ENCODE data around the gene VWA8.
"Not testable (repeated sequence)": the region's sequence is repeated elsewhere in the genome, so short reads cannot be mapped to it uniquely, and the experiment has no call there.

The VWA8 gene

DNA sequence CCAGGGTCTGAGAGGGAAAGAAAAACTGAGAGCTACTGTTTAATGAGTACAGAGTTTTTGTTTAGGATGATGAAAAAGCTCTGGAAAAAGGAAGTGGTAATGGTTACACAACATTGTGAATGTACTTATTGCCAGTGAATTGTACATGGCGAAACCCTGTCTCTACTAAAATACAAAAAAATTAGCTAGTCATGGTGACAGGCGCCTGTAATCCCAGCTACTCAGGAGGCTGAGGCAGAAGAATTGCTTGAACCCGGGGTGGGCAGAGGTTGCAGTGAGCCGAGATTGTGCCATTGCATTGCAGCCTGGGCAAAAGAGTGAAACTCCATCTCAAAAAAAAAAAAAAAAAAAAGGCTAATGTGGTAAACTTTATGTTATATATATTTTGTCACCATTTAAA, 96.3 kb downstream of the VWA8 start:
- H3K4me1 ChIP-seq (ENCODE audit: control insufficient read depth, insufficient read depth, low read length) = no peaks in the 10 kb centered on the region
- H3K4me3 ChIP-seq (ENCODE audit: low read length) = no peak overlapping the region
- no peak overlapping the region for H3K9ac ChIP-seq (ENCODE audit: low read length)
- H3K27ac ChIP-seq (ENCODE audit: low read depth, low read length) = no peak overlapping the region
- H3K27me3 ChIP-seq (ENCODE audit: control insufficient read depth, insufficient read depth, low read length) = no peaks in the 10 kb centered on the region
- H3K36me3 ChIP-seq (ENCODE audit: control insufficient read depth, insufficient read depth, low read length) = no peaks in the 10 kb centered on the region

DNA sequence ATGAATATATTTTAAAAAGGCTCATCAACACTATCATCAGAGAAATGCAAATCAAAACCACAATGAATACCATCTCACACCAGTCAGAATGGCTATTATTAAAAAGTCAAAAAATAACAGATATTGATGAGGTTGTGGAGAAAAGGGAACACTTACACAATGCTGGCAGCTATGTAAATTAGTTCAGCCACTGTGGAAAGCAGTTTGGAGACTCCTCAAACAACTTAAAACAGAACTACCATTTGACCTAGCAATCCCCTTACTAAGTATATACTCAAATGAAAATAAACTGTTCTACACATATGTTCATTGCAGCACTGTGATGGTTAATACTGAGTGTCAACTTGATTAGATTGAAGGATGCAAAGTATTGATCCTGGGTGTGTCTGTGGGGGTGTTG, 98.2 kb downstream of the VWA8 start:
- H3K9ac ChIP-seq (ENCODE audit: low read length); H3K27ac ChIP-seq (ENCODE audit: low read depth, low read length); H3K4me1 ChIP-seq (ENCODE audit: control insufficient read depth, insufficient read depth, low read length); H3K27me3 ChIP-seq (ENCODE audit: control insufficient read depth, insufficient read depth, low read length); H3K4me3 ChIP-seq (ENCODE audit: low read length); H3K36me3 ChIP-seq (ENCODE audit: control insufficient read depth, insufficient read depth, low read length): not testable (repeated sequence)

DNA sequence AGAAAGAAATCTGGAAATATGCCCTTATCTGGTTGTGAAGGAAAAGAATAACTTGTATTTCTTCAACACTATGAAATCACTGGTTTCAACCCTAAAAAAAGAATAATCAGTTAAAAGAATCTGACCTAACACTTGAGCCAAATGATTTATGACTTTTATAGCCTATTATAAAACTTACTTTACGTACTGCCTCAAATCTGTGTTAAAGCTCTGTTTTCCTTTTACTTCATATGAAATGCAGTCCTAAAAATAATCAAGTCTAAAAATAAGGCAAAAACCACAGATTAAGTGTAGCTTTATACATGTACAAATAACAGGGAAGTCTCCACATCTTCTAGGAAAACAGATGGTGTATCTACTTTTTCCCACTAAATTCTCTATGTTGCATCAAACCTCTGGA, 101.3 kb downstream of the VWA8 start:
- no peak overlapping the region for H3K27ac ChIP-seq (ENCODE audit: low read depth, low read length)

DNA sequence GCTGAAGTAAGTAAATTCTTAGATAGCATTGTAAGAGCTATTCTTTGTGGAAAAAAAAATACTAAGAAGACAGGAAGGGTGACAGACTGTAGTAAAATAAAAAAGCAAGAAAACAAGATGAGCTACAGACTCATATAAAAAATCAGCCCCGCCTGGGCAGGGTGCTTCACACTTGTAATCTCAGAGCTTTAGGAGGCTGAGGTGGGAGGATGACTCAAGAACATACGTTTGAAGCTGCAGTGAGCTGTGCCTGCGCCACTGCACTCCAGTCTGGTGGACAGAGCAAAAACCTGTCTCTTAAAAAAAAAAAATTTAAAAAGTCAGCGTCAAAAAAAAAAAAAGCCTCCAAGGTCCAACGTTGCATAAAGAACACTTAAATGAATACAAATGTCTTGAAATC, 102.1 kb downstream of the VWA8 start:
- H3K36me3 ChIP-seq (ENCODE audit: control insufficient read depth, insufficient read depth, low read length) = no peaks in the 10 kb centered on the region
- H3K9ac ChIP-seq (ENCODE audit: low read length) = no peak overlapping the region
- H3K27me3 ChIP-seq (ENCODE audit: control insufficient read depth, insufficient read depth, low read length) = no peaks in the 10 kb centered on the region
- H3K4me3 ChIP-seq (ENCODE audit: low read length) = no peak overlapping the region
- no peaks in the 10 kb centered on the region for H3K4me1 ChIP-seq (ENCODE audit: control insufficient read depth, insufficient read depth, low read length)
- no peak overlapping the region for H3K27ac ChIP-seq (ENCODE audit: low read depth, low read length)

More for the DNA sequence above, 101.3 kb downstream of the VWA8 start:
- no peaks in the 10 kb centered on the region for H3K36me3 ChIP-seq (ENCODE audit: control insufficient read depth, insufficient read depth, low read length)
- no peaks in the 10 kb centered on the region for H3K4me1 ChIP-seq (ENCODE audit: control insufficient read depth, insufficient read depth, low read length)
- H3K4me3 ChIP-seq (ENCODE audit: low read length) = no peak overlapping the region
- no peak overlapping the region for H3K9ac ChIP-seq (ENCODE audit: low read length)
- H3K27me3 ChIP-seq (ENCODE audit: control insufficient read depth, insufficient read depth, low read length) = no peaks in the 10 kb centered on the region

DNA sequence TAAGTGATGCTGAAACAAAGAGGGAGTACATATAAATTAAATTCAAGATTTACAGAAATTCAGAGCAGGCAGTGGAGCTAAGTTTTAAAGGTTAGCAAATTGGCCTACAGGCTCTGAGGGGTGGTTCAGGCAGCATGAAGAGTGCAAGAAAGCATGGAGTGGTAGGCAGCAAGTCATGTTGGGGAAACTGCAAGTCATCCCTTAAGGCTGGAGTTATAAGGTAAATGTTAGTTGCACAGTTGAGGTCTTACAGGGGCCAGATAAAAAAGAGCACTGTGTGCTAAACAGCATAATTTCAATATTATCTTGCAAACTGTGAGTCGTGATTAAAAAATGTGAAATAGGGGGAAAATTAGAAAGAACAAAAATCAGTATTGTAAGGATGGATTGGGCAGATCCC, 106.2 kb downstream of the VWA8 start:
- Histone ChIP-seq H3K4me3 (ENCODE audit: low read length) (no peak overlapping the region), H3K27me3 (ENCODE audit: control insufficient read depth, insufficient read depth, low read length) (no peaks in the 10 kb centered on the region), H3K36me3 (ENCODE audit: control insufficient read depth, insufficient read depth, low read length) (no peaks in the 10 kb centered on the region), H3K4me1 (ENCODE audit: control insufficient read depth, insufficient read depth, low read length) (no peaks in the 10 kb centered on the region), H3K27ac (ENCODE audit: low read depth, low read length) (no peak overlapping the region), H3K9ac (ENCODE audit: low read length) (no peak overlapping the region)

DNA sequence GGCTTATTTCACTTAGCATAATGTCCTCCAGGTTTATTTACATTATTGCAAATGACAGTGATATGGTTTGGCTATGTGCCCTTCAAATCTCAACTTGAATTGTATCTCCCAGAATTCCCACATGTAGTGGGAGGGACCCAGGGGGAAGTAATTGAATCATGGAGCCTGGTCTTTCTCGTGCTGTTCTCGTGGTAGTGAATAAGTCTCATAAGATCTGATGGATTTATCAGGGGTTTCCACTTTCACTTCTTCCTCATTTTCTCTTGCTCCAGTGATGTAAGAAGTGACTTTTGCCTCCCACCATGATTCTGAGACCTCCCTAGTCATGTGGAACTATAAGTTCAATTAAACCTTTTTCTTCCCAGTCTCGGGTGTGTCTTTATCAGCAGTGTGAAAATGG, 109.6 kb downstream of the VWA8 start:
- Histone ChIP-seq H3K27ac (ENCODE audit: low read depth, low read length) (no peak overlapping the region), H3K4me1 (ENCODE audit: control insufficient read depth, insufficient read depth, low read length) (no peaks in the 10 kb centered on the region), H3K27me3 (ENCODE audit: control insufficient read depth, insufficient read depth, low read length) (no peaks in the 10 kb centered on the region), H3K36me3 (ENCODE audit: control insufficient read depth, insufficient read depth, low read length) (no peaks in the 10 kb centered on the region), H3K9ac (ENCODE audit: low read length) (no peak overlapping the region), H3K4me3 (ENCODE audit: low read length) (no peak overlapping the region)

DNA sequence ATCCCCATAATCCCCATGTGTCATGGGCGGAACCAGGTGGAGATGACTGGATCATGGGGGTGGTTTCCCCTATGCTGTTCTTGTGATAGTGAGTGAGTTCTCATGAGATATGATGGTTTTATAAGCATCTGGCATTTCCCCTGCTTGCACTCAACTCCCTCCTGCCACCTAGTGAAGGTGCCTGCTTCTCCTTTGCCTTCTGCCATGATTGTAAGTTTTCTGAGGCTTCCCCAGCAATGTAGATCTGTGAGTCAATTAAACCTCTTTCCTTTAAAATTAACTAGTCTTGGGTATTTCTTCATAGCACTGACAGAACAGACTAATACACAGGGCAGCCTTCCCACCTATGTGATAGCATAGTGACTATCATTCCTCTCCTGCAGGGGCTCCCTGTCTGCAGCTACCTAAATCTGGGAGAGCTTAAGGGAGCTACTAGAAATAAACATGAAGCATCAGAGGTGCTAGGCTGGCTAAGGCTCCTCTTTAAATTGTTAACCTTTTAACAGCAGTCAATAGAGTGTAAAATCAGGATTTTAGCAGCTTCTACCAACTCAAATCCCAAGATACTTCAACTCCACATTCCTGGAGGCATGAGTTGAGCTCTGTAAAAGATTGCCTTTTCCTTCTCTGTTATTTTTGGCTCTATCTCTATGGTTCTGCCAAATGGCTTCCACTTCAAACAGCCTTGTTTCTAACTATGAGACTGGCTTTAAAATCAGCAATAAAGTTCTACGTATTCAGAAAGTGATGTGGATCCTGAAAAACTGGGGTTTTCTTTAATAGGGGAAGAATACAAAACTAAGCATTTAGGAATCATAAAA, 112.3 kb downstream of the VWA8 start:
- Histone ChIP-seq H3K27me3 (ENCODE audit: control insufficient read depth, insufficient read depth, low read length) (no peaks in the 10 kb centered on the region), H3K4me1 (ENCODE audit: control insufficient read depth, insufficient read depth, low read length) (no peaks in the 10 kb centered on the region), H3K9ac (ENCODE audit: low read length) (no peak overlapping the region), H3K27ac (ENCODE audit: low read depth, low read length) (no peak overlapping the region), H3K36me3 (ENCODE audit: control insufficient read depth, insufficient read depth, low read length) (no peaks in the 10 kb centered on the region), H3K4me3 (ENCODE audit: low read length) (no peak overlapping the region)

DNA sequence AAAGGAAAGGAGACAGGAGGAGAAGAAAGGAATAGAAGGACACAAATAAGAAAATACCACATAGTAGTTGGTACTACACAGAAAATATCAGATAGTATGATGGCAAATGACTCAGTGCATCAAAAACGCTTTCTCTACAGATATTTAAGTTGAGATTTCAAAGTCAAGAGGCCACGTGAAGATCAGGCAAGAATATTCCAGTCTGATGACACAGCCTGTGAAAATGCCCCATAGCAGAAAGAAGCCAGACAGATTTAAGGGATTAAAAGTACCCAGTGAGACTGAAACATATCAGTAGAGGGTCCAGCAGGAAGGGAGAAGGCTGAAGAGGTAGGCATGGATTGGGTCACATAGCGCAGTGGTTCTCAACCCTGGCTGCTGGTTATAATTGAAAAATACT, 113.7 kb downstream of the VWA8 start:
- H3K9ac ChIP-seq (ENCODE audit: low read length) = no peak overlapping the region
- H3K27me3 ChIP-seq (ENCODE audit: control insufficient read depth, insufficient read depth, low read length) = no peaks in the 10 kb centered on the region
- H3K4me1 ChIP-seq (ENCODE audit: control insufficient read depth, insufficient read depth, low read length) = no peaks in the 10 kb centered on the region
- H3K27ac ChIP-seq (ENCODE audit: low read depth, low read length) = no peak overlapping the region
- no peaks in the 10 kb centered on the region for H3K36me3 ChIP-seq (ENCODE audit: control insufficient read depth, insufficient read depth, low read length)
- no peak overlapping the region for H3K4me3 ChIP-seq (ENCODE audit: low read length)

DNA sequence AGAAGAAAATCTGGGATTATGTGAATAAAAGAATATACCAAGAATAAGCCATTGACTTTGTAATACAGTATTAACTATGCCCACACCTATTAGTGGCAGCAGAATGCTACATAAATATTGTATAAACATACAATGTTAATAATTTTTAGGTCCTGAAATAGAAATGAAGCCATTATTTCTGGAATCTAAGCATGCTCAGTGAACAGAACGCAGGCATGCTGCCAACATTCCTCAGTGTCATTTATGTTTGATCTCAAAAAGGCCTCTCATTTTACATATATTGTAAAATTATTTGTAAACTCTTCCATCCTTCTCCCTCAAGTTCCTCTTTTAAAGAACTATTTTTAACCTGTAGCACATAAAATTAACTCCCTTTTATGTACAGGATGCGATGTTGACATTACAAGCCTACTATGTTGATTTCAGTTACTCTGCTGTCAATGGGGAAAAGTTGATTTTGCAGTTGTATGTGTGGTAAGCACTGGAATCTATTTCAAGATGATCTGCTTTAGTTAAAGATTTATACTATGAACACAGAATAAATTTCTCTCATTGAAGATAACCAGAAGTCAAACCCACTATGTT, 118.8 kb downstream of the VWA8 start:
- no peak overlapping the region for H3K27ac ChIP-seq (ENCODE audit: low read depth, low read length)
- no peaks in the 10 kb centered on the region for H3K36me3 ChIP-seq (ENCODE audit: control insufficient read depth, insufficient read depth, low read length)
- no peaks in the 10 kb centered on the region for H3K27me3 ChIP-seq (ENCODE audit: control insufficient read depth, insufficient read depth, low read length)
- no peaks in the 10 kb centered on the region for H3K4me1 ChIP-seq (ENCODE audit: control insufficient read depth, insufficient read depth, low read length)
- H3K4me3 ChIP-seq (ENCODE audit: low read length) = no peak overlapping the region
- H3K9ac ChIP-seq (ENCODE audit: low read length) = no peak overlapping the region

DNA sequence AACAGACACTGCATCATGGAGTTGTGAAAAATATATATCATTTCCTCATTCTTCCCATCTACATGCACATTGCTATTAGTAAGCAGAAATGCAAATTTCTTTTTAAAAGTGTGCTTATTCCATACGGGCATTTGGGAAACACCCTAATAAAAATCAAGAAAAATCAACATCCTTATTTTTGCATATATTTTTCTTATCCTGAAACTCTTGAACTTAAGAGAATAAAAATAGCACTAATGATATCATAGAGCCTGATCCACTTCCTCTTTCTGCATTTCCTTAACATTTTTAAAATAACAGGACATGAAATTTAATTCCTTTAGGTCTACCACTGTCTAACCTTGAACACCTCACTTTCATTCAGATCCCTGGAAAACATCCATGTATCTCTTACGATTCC, 123.3 kb downstream of the VWA8 start:
- H3K36me3 ChIP-seq (ENCODE audit: control insufficient read depth, insufficient read depth, low read length) = peaks cover 2% of the 10 kb centered on the region
- H3K4me1 ChIP-seq (ENCODE audit: control insufficient read depth, insufficient read depth, low read length) = no peaks in the 10 kb centered on the region
- no peaks in the 10 kb centered on the region for H3K27me3 ChIP-seq (ENCODE audit: control insufficient read depth, insufficient read depth, low read length)
- H3K4me3 ChIP-seq (ENCODE audit: low read length) = no peak overlapping the region
- H3K27ac ChIP-seq (ENCODE audit: low read depth, low read length) = no peak overlapping the region
- H3K9ac ChIP-seq (ENCODE audit: low read length) = no peak overlapping the region

DNA sequence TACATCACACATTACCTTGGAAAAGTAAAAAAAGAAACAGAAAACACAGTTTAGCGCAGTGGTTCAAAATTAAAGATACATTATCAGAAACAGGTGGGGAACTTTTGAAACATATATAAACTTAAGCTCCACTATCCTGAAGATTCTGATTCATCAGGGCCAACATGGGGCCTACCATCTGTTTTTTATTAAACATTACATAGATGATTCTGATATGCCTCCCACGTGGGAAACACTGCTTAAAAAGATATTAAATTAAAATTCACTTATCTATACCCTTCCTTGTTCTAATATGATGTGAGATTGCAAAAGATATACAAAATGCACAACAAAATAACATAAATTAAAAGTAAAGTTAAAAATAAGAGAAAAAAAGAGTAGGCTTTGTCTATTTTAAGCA, 125.0 kb downstream of the VWA8 start:
- no peak overlapping the region for H3K9ac ChIP-seq (ENCODE audit: low read length)
- no peak overlapping the region for H3K27ac ChIP-seq (ENCODE audit: low read depth, low read length)
- H3K4me3 ChIP-seq (ENCODE audit: low read length) = no peak overlapping the region
- no peaks in the 10 kb centered on the region for H3K4me1 ChIP-seq (ENCODE audit: control insufficient read depth, insufficient read depth, low read length)
- peaks cover 2% of the 10 kb centered on the region for H3K36me3 ChIP-seq (ENCODE audit: control insufficient read depth, insufficient read depth, low read length)
- no peaks in the 10 kb centered on the region for H3K27me3 ChIP-seq (ENCODE audit: control insufficient read depth, insufficient read depth, low read length)

DNA sequence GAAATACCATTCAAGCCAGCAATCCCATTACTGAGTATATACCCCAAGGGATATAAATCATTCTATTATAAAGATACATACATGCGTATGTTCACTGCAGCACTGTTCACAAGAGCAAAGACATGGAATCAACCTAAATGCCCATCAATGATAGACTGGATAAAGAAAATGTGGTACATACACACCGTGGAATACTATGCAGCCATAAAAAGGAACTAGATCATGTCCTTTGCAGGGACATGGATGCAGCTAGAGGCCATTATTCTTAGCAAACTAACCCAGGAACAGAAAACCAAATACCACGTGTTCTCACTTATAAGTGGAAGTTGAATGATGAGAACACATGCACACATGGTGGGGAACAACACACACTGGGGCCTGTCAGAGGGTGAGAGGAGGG, 126.2 kb downstream of the VWA8 start:
- H3K4me3 ChIP-seq (ENCODE audit: low read length); H3K36me3 ChIP-seq (ENCODE audit: control insufficient read depth, insufficient read depth, low read length); H3K27me3 ChIP-seq (ENCODE audit: control insufficient read depth, insufficient read depth, low read length); H3K4me1 ChIP-seq (ENCODE audit: control insufficient read depth, insufficient read depth, low read length); H3K9ac ChIP-seq (ENCODE audit: low read length); H3K27ac ChIP-seq (ENCODE audit: low read depth, low read length): not testable (repeated sequence)

DNA sequence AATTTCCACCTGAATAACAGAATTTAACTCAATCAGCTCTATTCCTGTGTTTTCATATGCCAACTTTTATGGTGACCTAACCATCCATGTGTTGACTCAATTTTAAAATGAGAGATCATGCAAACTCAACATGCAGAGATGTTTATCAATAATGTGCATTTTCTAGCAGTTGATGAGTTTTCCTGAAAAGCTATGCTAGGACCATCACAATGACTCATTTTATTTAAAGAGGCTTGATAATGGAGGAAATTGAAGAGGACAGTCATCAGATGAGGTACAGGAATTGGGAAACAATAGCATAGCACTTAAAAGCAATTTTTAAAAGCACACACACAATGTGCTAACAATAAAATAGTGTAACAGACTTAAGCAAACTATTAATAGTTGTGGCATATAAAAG, 127.1 kb downstream of the VWA8 start:
- Histone ChIP-seq H3K27ac (ENCODE audit: low read depth, low read length) (no peak overlapping the region), H3K4me1 (ENCODE audit: control insufficient read depth, insufficient read depth, low read length) (no peaks in the 10 kb centered on the region), H3K27me3 (ENCODE audit: control insufficient read depth, insufficient read depth, low read length) (no peaks in the 10 kb centered on the region), H3K4me3 (ENCODE audit: low read length) (no peak overlapping the region), H3K36me3 (ENCODE audit: control insufficient read depth, insufficient read depth, low read length) (peaks cover 2% of the 10 kb centered on the region), H3K9ac (ENCODE audit: low read length) (no peak overlapping the region)
